SK-N-MC (cell line): ENCODE results near the gene FAM118A.

Source experiments
- EZH2 ChIP-seq: fragments of 200-600 bp; sonication (generic); IDR thresholded peaks from one replicate; pipeline ENCODE4 v1.6.1; 2017; ENCODE audit warnings: antibody characterized with exemption
- FOXP2 ChIP-seq: optimal IDR thresholded peaks from 2 replicates; pipeline ENCODE3; 2011; ENCODE audit warnings: mild to moderate bottlenecking, moderate library complexity; ENCODE audit not compliant: insufficient read depth; ENCODE audit errors: extremely low read length, control extremely low read depth
- POLR2AphosphoS5 ChIP-seq: IDR thresholded peaks from 2 replicates; pipeline ENCODE4 v1.6.1; 2012; ENCODE audit warnings: mild to moderate bottlenecking, low read depth, low read length, borderline replicate concordance

- no peak for TF ChIP-seq EZH2
- no peak for TF ChIP-seq POLR2AphosphoS5
- no peak for TF ChIP-seq FOXP2
Measured at GRCh38 chr22:45285263-45286058, 24.3 kb upstream of the FAM118A start.
